Esophagus mucosa (tissue), 1 donor: ENCODE results near the gene GLIPR1. TPM values are rescaled to one million over a fixed set of nuclear protein-coding genes. Genes with fewer than 3 reads are reported as not detected.
"Not testable (repeated sequence)": the region's sequence is repeated elsewhere in the genome, so short reads cannot be mapped to it uniquely, and the experiment has no call there.

Experiments used
- ATAC-seq: fragments of 200-7000 bp; cut with Tn5 transposase; one replicate; pipeline ENCODE4 v1.9.1; 2020
- total RNA-seq: library from RNA; stranded (reverse); gene quantifications from one replicate; pipeline ENCODE4 v1.2.4, GENCODE V29; 2023
- donor health status: DM: yes; HTN: yes; CAD: no.

Gene GLIPR1
- total RNA-seq, 1 donor from 2014 or later, result 4.1 TPM

- not testable (repeated sequence) for ATAC-seq
Observed at GRCh38 chr12:75522124-75522523, 41.6 kb downstream of the GLIPR1 start.

GRCh38 chr12:75525263-75525662 is 44.7 kb downstream of the GLIPR1 start:
- ATAC-seq, result no peak

- ATAC-seq, result no peak
Observed at GRCh38 chr12:75526655-75527511, 46.3 kb downstream of the GLIPR1 start.

- ATAC-seq, result no peak
Observed at GRCh38 chr12:75528272-75528671, 47.7 kb downstream of the GLIPR1 start.

GRCh38 chr12:75528692-75529091 is 48.1 kb downstream of the GLIPR1 start:
- no peak for ATAC-seq

GRCh38 chr12:75529316-75529715 is 48.8 kb downstream of the GLIPR1 start:
- ATAC-seq, result no peak

GRCh38 chr12:75529826-75530225 is 49.3 kb downstream of the GLIPR1 start:
- no peak for ATAC-seq

GRCh38 chr12:75533239-75533638 is 52.7 kb downstream of the GLIPR1 start:
- no peak for ATAC-seq

GRCh38 chr12:75539889-75540288 is 59.3 kb downstream of the GLIPR1 start:
- no peak for ATAC-seq

GRCh38 chr12:75542942-75543341 is 62.4 kb downstream of the GLIPR1 start:
- no peak for ATAC-seq

- ATAC-seq, result no peak
Observed at GRCh38 chr12:75543529-75543928, 63.0 kb downstream of the GLIPR1 start.

GRCh38 chr12:75545636-75546035 is 65.1 kb downstream of the GLIPR1 start:
- no peak for ATAC-seq

- ATAC-seq, result no peak
Observed at GRCh38 chr12:75548879-75549278, 68.3 kb downstream of the GLIPR1 start.

- no peak for ATAC-seq
Observed at GRCh38 chr12:75549989-75550388, 69.4 kb downstream of the GLIPR1 start.

- ATAC-seq, result no peak
Observed at GRCh38 chr12:75550401-75551240, 70.1 kb downstream of the GLIPR1 start.

GRCh38 chr12:75551477-75551876 is 70.9 kb downstream of the GLIPR1 start:
- ATAC-seq, result no peak

GRCh38 chr12:75553398-75553797 is 72.8 kb downstream of the GLIPR1 start:
- peak; percentile 57 for ATAC-seq

Other genes starting within 250 kb of the GLIPR1 start
- 5.8 TPM for gene CAPS2, start 150.4 kb upstream of the GLIPR1 start, total RNA-seq
- gene GLIPR1L1, start 146.1 kb upstream of the GLIPR1 start, total RNA-seq, result not detected
- 0.24 TPM for gene GLIPR1L2, start 89.7 kb upstream of the GLIPR1 start, total RNA-seq
- 46.7 TPM for gene KRR1, start 30.9 kb downstream of the GLIPR1 start, total RNA-seq